ENCODE measurements around the gene SPTLC2.

The SPTLC2 gene

GRCh38 chr14:77474479-77475177 lies 141.8 kb downstream of the SPTLC2 start:
- DNase-seq (ENCODE audit: low read depth in 2 of 2, low spot score in 1 of 2): no peak

- DNase-seq (ENCODE audit: low read depth in 2 of 2, low spot score in 1 of 2): no peak
Observed at GRCh38 chr14:77473921-77474320, 142.5 kb downstream of the SPTLC2 start.

GRCh38 chr14:77470224-77470870 lies 146.1 kb downstream of the SPTLC2 start:
- DNase-seq (ENCODE audit: low read depth in 2 of 2, low spot score in 1 of 2): no peak

GRCh38 chr14:77469539-77469938 lies 146.9 kb downstream of the SPTLC2 start:
- no peak for DNase-seq (ENCODE audit: low read depth in 2 of 2, low spot score in 1 of 2)

- no peak for DNase-seq (ENCODE audit: low read depth in 2 of 2, low spot score in 1 of 2)
Observed at GRCh38 chr14:77469067-77469505, 147.4 kb downstream of the SPTLC2 start.

- no peak for DNase-seq (ENCODE audit: low read depth in 2 of 2, low spot score in 1 of 2)
Observed at GRCh38 chr14:77467801-77468200, 148.6 kb downstream of the SPTLC2 start.

- DNase-seq (ENCODE audit: low read depth in 2 of 2, low spot score in 1 of 2): peak in 1 of 2 donors; percentile 16
Observed at GRCh38 chr14:77459072-77459723, 157.2 kb downstream of the SPTLC2 start.

- no peak for DNase-seq (ENCODE audit: low read depth in 2 of 2, low spot score in 1 of 2)
Observed at GRCh38 chr14:77458249-77458950, 158.0 kb downstream of the SPTLC2 start.

- DNase-seq (ENCODE audit: low read depth in 2 of 2, low spot score in 1 of 2): peak; percentile 75 to 86
Observed at GRCh38 chr14:77457522-77458248, 158.8 kb downstream of the SPTLC2 start, which contains the start of the genes AHSA1 and VIPAS39. Gene AHSA1 (plus strand): TSS chr14:77458093. CDS start chr14:77458190, 97 bp downstream. Gene VIPAS39 (minus strand): TSS chr14:77457601. CDS start chr14:77454102, 3,499 bp downstream.

- no peak for DNase-seq (ENCODE audit: low read depth in 2 of 2, low spot score in 1 of 2)
Observed at GRCh38 chr14:77457115-77457521, 159.3 kb downstream of the SPTLC2 start.

All from stimulated activated CD8-positive, alpha-beta memory T cell treated with anti-CD3 and anti-CD28 coated beads, Interleukin-4, amount 100 ng/mL, for 1 hour (primary cell).